ENCODE results near the gene GAD1.

- no peak for TF ChIP-seq POLR2A (IDR thresholded peaks at IDR 0.05)
- TF ChIP-seq CTCF (IDR thresholded peaks at IDR 0.05), result no peak
- TF ChIP-seq POLR2AphosphoS5 (IDR thresholded peaks at IDR 0.05), result no peak
Observed at GRCh38 chr2:170828533-170828916, 11.8 kb downstream of the GAD1 start.

All from sigmoid colon (tissue), 4 donors.